ENCODE data around the gene POU1F1. TPM values are rescaled to one million over a fixed set of nuclear protein-coding genes. Genes with fewer than 3 reads are reported as not detected.

Gene POU1F1
- total and polyA plus RNA-seq, 2 of the 8 experiments (the other 6 are each of a cell fraction or from before 2014, with no cell fraction given) = not detected

- Histone ChIP-seq H4K5ac (ENCODE audit: insufficient read length, low read depth, low read length) (no peak overlapping the region), H3K4me2 (ENCODE audit: insufficient read depth in 1 of 2, low read depth in 2 of 2, low read length in 2 of 2) (no peak overlapping the region; a peak in 1 of 4 replicates), H3K4me1 (replicated peaks in 1 of 4; ENCODE audit: control insufficient read depth in 3 of 4, insufficient read depth in 4 of 4, low read length in 3 of 4) (peaks cover 0 to 4% (median under 1%) of the 10 kb centered on the region in 4 experiments; a peak in 2 of 7 replicates), H3K9ac (replicated peaks in 1 of 4; ENCODE audit: extremely low read depth in 1 of 4, low read depth in 3 of 4, low read length in 3 of 4) (no peak overlapping the region), H3K23me2 (ENCODE audit: low read depth, low read length) (peaks cover 5% of the 10 kb centered on the region; the same call in 1 of the 2 replicates), H4K91ac (replicated peaks; ENCODE audit: insufficient read length, low read length) (no peak overlapping the region), H2BK5ac (ENCODE audit: low read depth, low read length) (no peak overlapping the region), H3K18ac (ENCODE audit: extremely low read depth, low read length) (no peak overlapping the region), H2BK20ac (ENCODE audit: low read length) (no peak overlapping the region), H2BK12ac (ENCODE audit: low read depth, low read length) (no peak overlapping the region), H3K9me3 (ENCODE audit: insufficient read depth in 2 of 2, low read depth in 1 of 2, low read length in 1 of 2) (no peaks in the 10 kb centered on the region), H4K20me1 (replicated peaks in 1 of 2; ENCODE audit: control insufficient read depth in 1 of 2, insufficient read depth in 2 of 2, low read length in 2 of 2) (peaks cover 1 to 4% of the 10 kb centered on the region in 2 experiments), H3K23ac (ENCODE audit: insufficient read length) (no peak overlapping the region), H3K14ac (ENCODE audit: insufficient read length) (no peak overlapping the region), H4K8ac (ENCODE audit: extremely low read depth, insufficient read depth, low read length) (no peak overlapping the region), H3K36me3 (ENCODE audit: control insufficient read depth in 2 of 4, insufficient read depth in 4 of 4, low read length in 3 of 4) (no peaks in the 10 kb centered on the region), H3K79me2 (ENCODE audit: control insufficient read depth in 1 of 2, insufficient read depth in 2 of 2, low read length in 2 of 2) (peaks cover 5 to 66% of the 10 kb centered on the region in 2 experiments; a peak in 3 of 4 replicates), H2AFZ (ENCODE audit: low read length) (no peak overlapping the region), H3K27me3 (replicated peaks in 1 of 4; ENCODE audit: control insufficient read depth in 3 of 4, extremely low read depth in 1 of 4, insufficient read depth in 3 of 4, low read length in 3 of 4) (no peaks in the 10 kb centered on the region), H3K4me3 (ENCODE audit: extremely low read depth in 1 of 4, insufficient read depth in 2 of 4, low read depth in 3 of 4, low read length in 4 of 4) (peak overlapping the region in 1 of 4 experiments; percentile 97; a peak in 2 of 8 replicates), H3K27ac (ENCODE audit: low read depth, low read length) (no peak overlapping the region), H2BK120ac (replicated peaks; ENCODE audit: low read depth, low read length) (no peak overlapping the region), H3K56ac (replicated peaks; ENCODE audit: insufficient read length, low read depth, low read length) (no peak overlapping the region), H3K79me1 (ENCODE audit: low read depth, low read length) (no peaks in the 10 kb centered on the region), H2BK15ac (ENCODE audit: low read length) (no peak overlapping the region), H3K4ac (replicated peaks; ENCODE audit: insufficient read length, low read depth, low read length) (no peak overlapping the region), H2AK5ac (ENCODE audit: low read depth, low read length) (no peak overlapping the region)
- FAIRE-seq = no peak
- DNase-seq (ENCODE audit: low read depth in 1 of 2, low spot score in 2 of 2) = no peak
- CTCF ChIA-PET (ENCODE audit: partially characterized antibody) = no interaction called here
- POLR2A ChIA-PET (ENCODE audit: partially characterized antibody) = no interaction called here
- WGBS, 2 experiments (ENCODE audit: extremely low coverage in 1 of 2, insufficient coverage in 1 of 2, insufficient read length in 1 of 2, insufficient replicate concordance in 2 of 2, low coverage in 1 of 2, low lambda C conversion rate in 2 of 2, missing lambda C conversion rate in 1 of 2) = 93% methylated on average over 1 of the region's 1 CpG; no CpG with 5 or more reads in 1 of the 2 experiments
- TF ChIP-seq HDAC6 (IDR thresholded peaks at IDR 0.05; ENCODE audit: low read depth, low read length) = no peak
- TF ChIP-seq RXRA (IDR thresholded peaks at IDR 0.05; ENCODE audit: insufficient read depth, low read depth, low read length) = no peak
- no peak for TF ChIP-seq SP2 (IDR thresholded peaks at IDR 0.05; ENCODE audit: low read length)
- no peak for TF ChIP-seq JUN (IDR thresholded peaks at IDR 0.05; ENCODE audit: low read depth, low read length)
- TF ChIP-seq GTF2F1 (IDR thresholded peaks at IDR 0.05; ENCODE audit: borderline replicate concordance, low read depth, low read length) = no peak
- TF ChIP-seq, protein P1, sequence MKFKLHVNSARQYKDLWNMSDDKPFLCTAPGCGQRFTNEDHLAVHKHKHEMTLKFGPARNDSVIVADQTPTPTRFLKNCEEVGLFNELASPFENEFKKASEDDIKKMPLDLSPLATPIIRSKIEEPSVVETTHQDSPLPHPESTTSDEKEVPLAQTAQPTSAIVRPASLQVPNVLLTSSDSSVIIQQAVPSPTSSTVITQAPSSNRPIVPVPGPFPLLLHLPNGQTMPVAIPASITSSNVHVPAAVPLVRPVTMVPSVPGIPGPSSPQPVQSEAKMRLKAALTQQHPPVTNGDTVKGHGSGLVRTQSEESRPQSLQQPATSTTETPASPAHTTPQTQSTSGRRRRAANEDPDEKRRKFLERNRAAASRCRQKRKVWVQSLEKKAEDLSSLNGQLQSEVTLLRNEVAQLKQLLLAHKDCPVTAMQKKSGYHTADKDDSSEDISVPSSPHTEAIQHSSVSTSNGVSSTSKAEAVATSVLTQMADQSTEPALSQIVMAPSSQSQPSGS (IDR thresholded peaks at IDR 0.05; ENCODE audit: low read length) = no peak
- TF ChIP-seq, protein P2, sequence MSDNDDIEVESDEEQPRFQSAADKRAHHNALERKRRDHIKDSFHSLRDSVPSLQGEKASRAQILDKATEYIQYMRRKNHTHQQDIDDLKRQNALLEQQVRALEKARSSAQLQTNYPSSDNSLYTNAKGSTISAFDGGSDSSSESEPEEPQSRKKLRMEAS (IDR thresholded peaks at IDR 0.05) = no peak
- TF ChIP-seq GABPA (IDR thresholded peaks at IDR 0.05; ENCODE audit: borderline replicate concordance, insufficient read depth, low read length) = no peak
- TF ChIP-seq EP300 (IDR thresholded peaks at IDR 0.05; ENCODE audit: borderline replicate concordance in 1 of 2, low read depth in 2 of 2, low read length in 2 of 2) = no peak
- TF ChIP-seq SRF (IDR thresholded peaks at IDR 0.05; ENCODE audit: low read depth, low read length) = no peak
- TF ChIP-seq EZH2 (IDR thresholded peaks at IDR 0.05; ENCODE audit: low read depth, low read length, severe bottlenecking) = no peak
- TF ChIP-seq CBX5 (IDR thresholded peaks at IDR 0.05; ENCODE audit: low read depth, low read length) = no peak
Measured at GRCh38 chr3:87229113-87229512, 47.3 kb downstream of the POU1F1 start.
